GM12878 (cell line): Measurements from ENCODE around the gene ANK3.

Source experiments
- BCL11A ChIP-seq: IDR thresholded peaks from 2 replicates; pipeline ENCODE4 v1.6.1; 2011; ENCODE audit warnings: low read depth, low read length
- BMI1 ChIP-seq: fragments of 450-650 bp; IDR thresholded peaks from 2 replicates; pipeline ENCODE4 v1.6.1; 2016; ENCODE audit warnings: mild to moderate bottlenecking, moderate library complexity, borderline replicate concordance
- CBX3 ChIP-seq: fragments of 200-600 bp; sonication (generic); IDR thresholded peaks from 2 replicates; pipeline ENCODE4 v1.6.1; 2016; ENCODE audit warnings: low read depth, borderline replicate concordance
- CEBPB ChIP-seq, 2 experiments: fragments of 150-350 bp in 1 of 2; IDR thresholded peaks; 2 replicates each; pipeline ENCODE4 v1.6.1; 2012 to 2014; ENCODE audit warnings: low read depth in 2 of 2, low read length in 2 of 2, borderline replicate concordance in 1 of 2, inconsistent platforms in 1 of 2
- CTCF ChIP-seq, 3 experiments: IDR thresholded peaks in 2 of 3; conservative IDR thresholded peaks in 1 of 3; 2 replicates each; pipeline ENCODE4 v1.5.1; 2011; ENCODE audit warnings: low read depth in 3 of 3, low read length in 3 of 3, mild to moderate bottlenecking in 3 of 3, control low read depth in 2 of 3, moderate library complexity in 2 of 3, inconsistent platforms in 1 of 3, mixed read lengths in 1 of 3; ENCODE audit not compliant: control insufficient read depth in 2 of 3, insufficient read depth in 1 of 3; ENCODE audit errors: extremely low read depth in 1 of 3
- CUX1 ChIP-seq: IDR thresholded peaks from 2 replicates; pipeline ENCODE4 v1.6.1; 2012; ENCODE audit warnings: improper control_type of control experiment, low read depth, low read length; ENCODE audit not compliant: insufficient replicate concordance
- HDGF ChIP-seq: fragments of 450-650 bp; IDR thresholded peaks from 2 replicates; pipeline ENCODE4 v1.6.1; 2016; ENCODE audit warnings: antibody characterized with exemption
- IKZF2 ChIP-seq, 2 experiments: fragments of 450-650 bp; IDR thresholded peaks; 2 replicates each; pipeline ENCODE4 v1.6.1; 2017; ENCODE audit warnings: mild to moderate bottlenecking in 2 of 2, moderate library complexity in 2 of 2
- MYC ChIP-seq: IDR thresholded peaks from 2 replicates; pipeline ENCODE4 v1.6.1; 2011; ENCODE audit warnings: mild to moderate bottlenecking, low read length, moderate library complexity, inconsistent platforms; ENCODE audit not compliant: insufficient read depth, insufficient replicate concordance, insufficient read length, severe bottlenecking
- RELA ChIP-seq: fragments of 450-650 bp; IDR thresholded peaks from 2 replicates; pipeline ENCODE4 v1.8.0; 2014; ENCODE audit warnings: borderline replicate concordance; ENCODE audit not compliant: partially characterized antibody
- WRNIP1 ChIP-seq: IDR thresholded peaks from 2 replicates; pipeline ENCODE4 v1.6.1; 2011; ENCODE audit warnings: low read depth, low read length, improper control_type of control experiment, borderline replicate concordance
- ZNF274 ChIP-seq: IDR thresholded peaks from one replicate; pipeline ENCODE4 v1.8.0; 2011; ENCODE audit not compliant: insufficient read length, insufficient read depth

- TF ChIP-seq MYC = no peak
- no peak for TF ChIP-seq ZNF274
- no peak for TF ChIP-seq RELA
- no peak for TF ChIP-seq CBX3
- TF ChIP-seq CEBPB (IDR thresholded peaks at IDR 0.05; ENCODE audit: borderline replicate concordance in 1 of 2, low read depth in 2 of 2, low read length in 2 of 2) = no peak
- no peak for TF ChIP-seq CUX1
- TF ChIP-seq WRNIP1 = no peak
- no peak for TF ChIP-seq BMI1
- TF ChIP-seq CTCF (IDR thresholded peaks at IDR 0.05 in 2 of 3, conservative IDR thresholded peaks at IDR 0.05 in 1 of 3; ENCODE audit: control insufficient read depth in 2 of 3, extremely low read depth in 1 of 3, insufficient read depth in 1 of 3, low read depth in 3 of 3, low read length in 3 of 3) = no peak
- no peak for TF ChIP-seq BCL11A
- no peak for TF ChIP-seq HDGF
- no peak for TF ChIP-seq IKZF2 (IDR thresholded peaks at IDR 0.05)
Measured at GRCh38 chr10:60206735-60207134, 182.9 kb downstream of the ANK3 start.
